NCI-H1105 (cell line): ENCODE data around the gene NDUFA11.
"Not testable (repeated sequence)": the region's sequence is repeated elsewhere in the genome, so short reads cannot be mapped to it uniquely, and the experiment has no call there.

ENCODE experiments used
- DNase-seq: peaks from one replicate; lab custom pipeline; 2025; lab: John Stamatoyannopoulos, UW

The NDUFA11 gene

GRCh38 chr19:5857203-5858081 lies 46.1 kb downstream of the NDUFA11 start:
- DNase-seq: no peak

GRCh38 chr19:5855151-5855550 lies 48.4 kb downstream of the NDUFA11 start:
- not testable (repeated sequence) for DNase-seq

- not testable (repeated sequence) for DNase-seq
Observed at GRCh38 chr19:5854121-5854520, 49.5 kb downstream of the NDUFA11 start.

- DNase-seq: no peak
Observed at GRCh38 chr19:5851302-5851701, 52.3 kb downstream of the NDUFA11 start, which contains the start of gene FUT3. TSS of gene FUT3 (minus strand) at chr19:5851449.

- DNase-seq: no peak
Observed at GRCh38 chr19:5850743-5851293, 52.8 kb downstream of the NDUFA11 start.

- DNase-seq: no peak
Observed at GRCh38 chr19:5850189-5850588, 53.4 kb downstream of the NDUFA11 start.

- not testable (repeated sequence) for DNase-seq
Observed at GRCh38 chr19:5848621-5849020, 55.0 kb downstream of the NDUFA11 start.

GRCh38 chr19:5847846-5848245 lies 55.7 kb downstream of the NDUFA11 start:
- DNase-seq: not testable (repeated sequence)
